NT2/D1 (cell line): Measurements from ENCODE around the gene PHF11.

Experiments
- SUZ12 ChIP-seq: IDR thresholded peaks from 2 replicates; pipeline ENCODE4 v1.6.1; 2011; ENCODE audit not compliant: insufficient read length, insufficient read depth; ENCODE audit errors: extremely low read depth
- YY1 ChIP-seq: IDR thresholded peaks from 2 replicates; pipeline ENCODE4 v1.6.1; 2011; ENCODE audit not compliant: insufficient read length, insufficient read depth

DNA sequence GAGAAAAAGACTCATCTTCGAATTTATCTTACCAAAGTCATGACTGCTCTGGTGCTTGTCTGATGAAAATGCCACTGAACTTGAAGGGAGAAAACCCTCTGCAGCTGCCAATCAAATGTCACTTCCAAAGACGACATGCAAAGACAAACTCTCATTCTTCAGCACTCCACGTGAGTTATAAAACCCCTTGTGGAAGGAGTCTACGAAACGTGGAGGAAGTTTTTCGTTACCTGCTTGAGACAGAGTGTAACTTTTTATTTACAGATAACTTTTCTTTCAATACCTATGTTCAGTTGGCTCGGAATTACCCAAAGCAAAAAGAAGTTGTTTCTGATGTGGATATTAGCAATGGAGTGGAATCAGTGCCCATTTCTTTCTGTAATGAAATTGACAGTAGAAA lies 19.2 kb upstream of the PHF11 start:
- TF ChIP-seq SUZ12 (no peak), YY1 (no peak)
